H7 (cell line): Measurements from ENCODE around the gene ZBTB21. TPM values are rescaled to one million over a fixed set of nuclear protein-coding genes. Genes with fewer than 3 reads are reported as not detected.

ENCODE experiments used
- DNase-seq: peaks from one replicate; pipeline ENCODE4 v3.0.0; 2012
- H3K27me3 ChIP-seq: 2 replicates; pipeline ENCODE4 v1.6.0; 2011; ENCODE audit warnings: mild to moderate bottlenecking, low read length; ENCODE audit not compliant: control insufficient read depth, insufficient read depth
- H3K36me3 ChIP-seq: replicated peaks from 2 replicates; pipeline ENCODE4 v1.5.1; 2011; ENCODE audit warnings: low read length; ENCODE audit not compliant: control insufficient read depth, insufficient read depth
- H3K4me3 ChIP-seq: 2 replicates; pipeline ENCODE4 v1.5.1; 2011; ENCODE audit warnings: low read depth, mild to moderate bottlenecking, control low read depth, low read length, moderate library complexity; ENCODE audit not compliant: insufficient read depth
- total RNA-seq: library from RNA; depleted of rRNA; stranded (reverse); fragments of >200 nt; shearing (Covaris generic); gene quantifications from 2 replicates; pipeline ENCODE4 v1.2.3, GENCODE V29; 2014

Gene ZBTB21
- total RNA-seq, 1 experiment from 2014 or later, result 12.1 TPM

GRCh38 chr21:42043961-42044360, 33.8 kb upstream of the ZBTB21 start:
- DNase-seq, result no peak
- no peaks in the 10 kb centered on the region for H3K36me3 ChIP-seq
- no peaks in the 10 kb centered on the region for H3K27me3 ChIP-seq
- no peak overlapping the region for H3K4me3 ChIP-seq

- Histone ChIP-seq H3K4me3 (no peak overlapping the region), H3K27me3 (no peaks in the 10 kb centered on the region), H3K36me3 (no peaks in the 10 kb centered on the region)
- DNase-seq, result no peak
Measured at GRCh38 chr21:42043201-42043895, 33.2 kb upstream of the ZBTB21 start.

- Histone ChIP-seq H3K27me3 (no peaks in the 10 kb centered on the region), H3K36me3 (no peaks in the 10 kb centered on the region), H3K4me3 (no peak overlapping the region)
- no peak for DNase-seq
Measured at GRCh38 chr21:42042651-42043050, 32.5 kb upstream of the ZBTB21 start.

- H3K4me3 ChIP-seq, result no peak overlapping the region
- H3K36me3 ChIP-seq, result no peaks in the 10 kb centered on the region
- H3K27me3 ChIP-seq, result no peaks in the 10 kb centered on the region
- DNase-seq, result no peak
Measured at GRCh38 chr21:42041711-42042110, 31.6 kb upstream of the ZBTB21 start.

- no peak for DNase-seq
- no peaks in the 10 kb centered on the region for H3K27me3 ChIP-seq
- H3K36me3 ChIP-seq, result no peaks in the 10 kb centered on the region
- no peak overlapping the region for H3K4me3 ChIP-seq
Measured at GRCh38 chr21:42041246-42041645, 31.1 kb upstream of the ZBTB21 start.

GRCh38 chr21:42040411-42041180, 30.4 kb upstream of the ZBTB21 start:
- DNase-seq, result no peak
- Histone ChIP-seq H3K4me3 (no peak overlapping the region), H3K36me3 (no peaks in the 10 kb centered on the region), H3K27me3 (no peaks in the 10 kb centered on the region)

GRCh38 chr21:42039911-42040351, 29.8 kb upstream of the ZBTB21 start:
- Histone ChIP-seq H3K27me3 (no peaks in the 10 kb centered on the region), H3K36me3 (no peaks in the 10 kb centered on the region), H3K4me3 (no peak overlapping the region)
- DNase-seq, result peak; percentile 69

GRCh38 chr21:42039470-42039901, 29.3 kb upstream of the ZBTB21 start:
- H3K27me3 ChIP-seq, result no peaks in the 10 kb centered on the region
- H3K36me3 ChIP-seq, result no peaks in the 10 kb centered on the region
- no peak overlapping the region for H3K4me3 ChIP-seq
- DNase-seq, result no peak

GRCh38 chr21:42038826-42039425, 28.8 kb upstream of the ZBTB21 start:
- DNase-seq, result no peak
- no peaks in the 10 kb centered on the region for H3K36me3 ChIP-seq

GRCh38 chr21:42038393-42038792, 28.2 kb upstream of the ZBTB21 start:
- no peaks in the 10 kb centered on the region for H3K36me3 ChIP-seq

More at GRCh38 chr21:42038826-42039425, 28.8 kb upstream of the ZBTB21 start:
- Histone ChIP-seq H3K4me3 (no peak overlapping the region), H3K27me3 (no peaks in the 10 kb centered on the region)

GRCh38 chr21:42037943-42038342, 27.8 kb upstream of the ZBTB21 start:
- Histone ChIP-seq H3K27me3 (no peaks in the 10 kb centered on the region), H3K36me3 (no peaks in the 10 kb centered on the region), H3K4me3 (no peak overlapping the region)
- peak; percentile 31 for DNase-seq

More at GRCh38 chr21:42038393-42038792, 28.2 kb upstream of the ZBTB21 start:
- DNase-seq, result peak; percentile 23
- Histone ChIP-seq H3K27me3 (no peaks in the 10 kb centered on the region), H3K4me3 (no peak overlapping the region)

GRCh38 chr21:42037516-42037915, 27.4 kb upstream of the ZBTB21 start:
- H3K4me3 ChIP-seq, result no peak overlapping the region
- H3K36me3 ChIP-seq, result no peaks in the 10 kb centered on the region
- no peak for DNase-seq
- H3K27me3 ChIP-seq, result no peaks in the 10 kb centered on the region

- no peak for DNase-seq
- no peaks in the 10 kb centered on the region for H3K27me3 ChIP-seq
- no peaks in the 10 kb centered on the region for H3K36me3 ChIP-seq
- H3K4me3 ChIP-seq, result no peak overlapping the region
Measured at GRCh38 chr21:42036313-42036712, 26.2 kb upstream of the ZBTB21 start.

- peak; percentile 33 for DNase-seq
- no peak overlapping the region for H3K4me3 ChIP-seq
- H3K36me3 ChIP-seq, result no peaks in the 10 kb centered on the region
- no peaks in the 10 kb centered on the region for H3K27me3 ChIP-seq
Measured at GRCh38 chr21:42032968-42033367, 22.8 kb upstream of the ZBTB21 start.

GRCh38 chr21:42032266-42032665, 22.1 kb upstream of the ZBTB21 start:
- H3K27me3 ChIP-seq, result no peaks in the 10 kb centered on the region

More at GRCh38 chr21:42032266-42032665, 22.1 kb upstream of the ZBTB21 start:
- DNase-seq, result no peak
- no peaks in the 10 kb centered on the region for H3K36me3 ChIP-seq
- H3K4me3 ChIP-seq, result no peak overlapping the region
